ENCODE measurements around the gene NCKIPSD.

NCKIPSD gene

GRCh38 chr3:48696601-48697000 is 10.9 kb upstream of the NCKIPSD start:
- H3K27ac Mint-ChIP-seq, result peak overlapping the region; percentile 59
- no peaks in the 10 kb centered on the region for H3K27me3 Mint-ChIP-seq (ENCODE audit: low read depth, poor library complexity)
- H3K4me1 Mint-ChIP-seq, result peaks cover 20% of the 10 kb centered on the region
- no peak for TF ChIP-seq CTCF (IDR thresholded peaks at IDR 0.05)
- H3K9me3 Mint-ChIP-seq, result no peaks in the 10 kb centered on the region
- no peak overlapping the region for H3K4me3 Mint-ChIP-seq
- DNase-seq, result no peak
- peaks cover 66% of the 10 kb centered on the region for H3K36me3 Mint-ChIP-seq (ENCODE audit: low read depth)

GRCh38 chr3:48696156-48696555 is 10.4 kb upstream of the NCKIPSD start:
- no peak for TF ChIP-seq CTCF (IDR thresholded peaks at IDR 0.05)
- peaks cover 70% of the 10 kb centered on the region for H3K36me3 Mint-ChIP-seq (ENCODE audit: low read depth)
- H3K27ac Mint-ChIP-seq, result peak overlapping the region; percentile 59
- no peak overlapping the region for H3K4me3 Mint-ChIP-seq
- H3K9me3 Mint-ChIP-seq, result no peaks in the 10 kb centered on the region
- H3K27me3 Mint-ChIP-seq (ENCODE audit: low read depth, poor library complexity), result no peaks in the 10 kb centered on the region
- H3K4me1 Mint-ChIP-seq, result peaks cover 20% of the 10 kb centered on the region
- no peak for DNase-seq

GRCh38 chr3:48695393-48695753 is 9.7 kb upstream of the NCKIPSD start:
- peak overlapping the region; percentile 94 for H3K27ac Mint-ChIP-seq
- H3K9me3 Mint-ChIP-seq, result no peaks in the 10 kb centered on the region
- peak; percentile 28 for DNase-seq
- TF ChIP-seq CTCF (IDR thresholded peaks at IDR 0.05), result no peak
- H3K4me3 Mint-ChIP-seq, result no peak overlapping the region
- H3K4me1 Mint-ChIP-seq, result peaks cover 20% of the 10 kb centered on the region
- H3K36me3 Mint-ChIP-seq (ENCODE audit: low read depth), result peaks cover 72% of the 10 kb centered on the region
- H3K27me3 Mint-ChIP-seq (ENCODE audit: low read depth, poor library complexity), result no peaks in the 10 kb centered on the region

- Mint-ChIP-seq H3K4me3 (no peak overlapping the region), H3K27ac (peak overlapping the region; percentile 94), H3K27me3 (ENCODE audit: low read depth, poor library complexity) (no peaks in the 10 kb centered on the region), H3K36me3 (ENCODE audit: low read depth) (peaks cover 70% of the 10 kb centered on the region), H3K9me3 (no peaks in the 10 kb centered on the region), H3K4me1 (peaks cover 20% of the 10 kb centered on the region)
- no peak for DNase-seq
- TF ChIP-seq CTCF (IDR thresholded peaks at IDR 0.05), result no peak
These were observed 9.1 kb upstream of the NCKIPSD start for GRCh38 chr3:48694610-48695392.

- Mint-ChIP-seq H3K4me3 (no peak overlapping the region), H3K27me3 (ENCODE audit: low read depth, poor library complexity) (no peaks in the 10 kb centered on the region), H3K27ac (no peak overlapping the region), H3K4me1 (peaks cover 20% of the 10 kb centered on the region), H3K9me3 (no peaks in the 10 kb centered on the region), H3K36me3 (ENCODE audit: low read depth) (peaks cover 64% of the 10 kb centered on the region)
- TF ChIP-seq CTCF (IDR thresholded peaks at IDR 0.05), result no peak
- no peak for DNase-seq
These were observed 8.1 kb upstream of the NCKIPSD start for GRCh38 chr3:48693826-48694225.

GRCh38 chr3:48692551-48692950 is 6.8 kb upstream of the NCKIPSD start:
- no peak for DNase-seq
- H3K36me3 Mint-ChIP-seq (ENCODE audit: low read depth), result peaks cover 66% of the 10 kb centered on the region
- H3K4me1 Mint-ChIP-seq, result peaks cover 20% of the 10 kb centered on the region
- no peaks in the 10 kb centered on the region for H3K27me3 Mint-ChIP-seq (ENCODE audit: low read depth, poor library complexity)
- no peaks in the 10 kb centered on the region for H3K9me3 Mint-ChIP-seq
- TF ChIP-seq CTCF (IDR thresholded peaks at IDR 0.05), result no peak
- no peak overlapping the region for H3K4me3 Mint-ChIP-seq
- H3K27ac Mint-ChIP-seq, result peak overlapping the region; percentile 15

Data from nephron progenitor cell (in vitro differentiated cells).